NT2/D1 (cell line): Measurements from ENCODE around the gene CCNT1.
A peak's percentile ranks its signal among the peaks of the same experiment; 100 is the strongest.

Source experiments
- DNase-seq: peaks from one replicate; pipeline ENCODE4 v3.0.0-alpha.2; 2011; ENCODE audit warnings: low read depth, low spot score
- H3K27me3 ChIP-seq: 2 replicates; pipeline ENCODE4 v1.6.0; 2011; ENCODE audit warnings: mild to moderate bottlenecking; ENCODE audit not compliant: insufficient read length, insufficient read depth
- H3K36me3 ChIP-seq: 2 replicates; pipeline ENCODE4 v1.6.1; 2011; ENCODE audit warnings: mild to moderate bottlenecking, low read length, mixed read lengths; ENCODE audit not compliant: insufficient read depth, insufficient read length
- H3K4me1 ChIP-seq: 2 replicates; pipeline ENCODE4 v1.5.1; 2011; ENCODE audit not compliant: insufficient read depth, insufficient read length
- H3K4me3 ChIP-seq: 2 replicates; pipeline ENCODE4 v1.5.1; 2011; ENCODE audit warnings: low read depth; ENCODE audit not compliant: insufficient read length
- H3K9ac ChIP-seq: 2 replicates; pipeline ENCODE4 v1.6.0; 2011; ENCODE audit warnings: low read depth; ENCODE audit not compliant: insufficient read length
- H3K9me3 ChIP-seq: 2 replicates; pipeline ENCODE4 v1.5.1; 2011; ENCODE audit warnings: mild to moderate bottlenecking, low read length; ENCODE audit not compliant: insufficient read depth
- SUZ12 ChIP-seq: IDR thresholded peaks from 2 replicates; pipeline ENCODE4 v1.6.1; 2011; ENCODE audit not compliant: insufficient read length, insufficient read depth; ENCODE audit errors: extremely low read depth
- YY1 ChIP-seq: IDR thresholded peaks from 2 replicates; pipeline ENCODE4 v1.6.1; 2011; ENCODE audit not compliant: insufficient read length, insufficient read depth
- ZNF274 ChIP-seq: IDR thresholded peaks from 2 replicates; pipeline ENCODE4 v1.6.1; 2011; ENCODE audit warnings: mild to moderate bottlenecking, low read depth, low read length

CCNT1 gene

GRCh38 chr12:48716493-48717251 lies at the start of gene CCNT1:
Gene CCNT1, minus strand, starts transcription at chr12:48716707. Its CDS starts 32 bp downstream, at chr12:48716675.
- peak within 1 kb of the TSS; percentile 98 for H3K9ac ChIP-seq
- no peak for TF ChIP-seq YY1
- TF ChIP-seq SUZ12 = no peak
- TF ChIP-seq ZNF274 = no peak

GRCh38 chr12:48765753-48766162 lies 49.3 kb upstream of the CCNT1 start:
- H3K27me3 ChIP-seq = no peaks in the 10 kb centered on the region
- H3K4me3 ChIP-seq = no peak overlapping the region
- no peaks in the 10 kb centered on the region for H3K9me3 ChIP-seq
- TF ChIP-seq YY1 = no peak
- TF ChIP-seq SUZ12 = no peak
- TF ChIP-seq ZNF274 = no peak
- peaks cover 40% of the 10 kb centered on the region for H3K36me3 ChIP-seq
- H3K4me1 ChIP-seq = peaks cover 19% of the 10 kb centered on the region
- no peak for DNase-seq
- no peak overlapping the region for H3K9ac ChIP-seq

More at GRCh38 chr12:48716493-48717251, at the start of gene CCNT1:
- Histone ChIP-seq H3K4me3 (peak within 1 kb of the TSS; percentile 84), H3K27me3 (no peaks in the 10 kb centered on the region), H3K36me3 (peaks cover 37% of the 10 kb centered on the region), H3K4me1 (no peaks in the 10 kb centered on the region), H3K9me3 (peaks cover 43% of the 10 kb centered on the region)
- peak; percentile 99 for DNase-seq

GRCh38 chr12:48764521-48764920 lies 48.0 kb upstream of the CCNT1 start:
- no peak overlapping the region for H3K4me3 ChIP-seq
- no peaks in the 10 kb centered on the region for H3K27me3 ChIP-seq
- peaks cover 36% of the 10 kb centered on the region for H3K36me3 ChIP-seq
- TF ChIP-seq YY1 (no peak), SUZ12 (no peak), ZNF274 (no peak)
- no peaks in the 10 kb centered on the region for H3K9me3 ChIP-seq
- peaks cover 19% of the 10 kb centered on the region for H3K4me1 ChIP-seq
- DNase-seq = no peak
- no peak overlapping the region for H3K9ac ChIP-seq

- no peaks in the 10 kb centered on the region for H3K4me1 ChIP-seq
- TF ChIP-seq ZNF274 (no peak), YY1 (no peak), SUZ12 (no peak)
- no peak overlapping the region for H3K9ac ChIP-seq
- no peak overlapping the region for H3K4me3 ChIP-seq
- H3K36me3 ChIP-seq = no peaks in the 10 kb centered on the region
- H3K9me3 ChIP-seq = no peaks in the 10 kb centered on the region
- no peaks in the 10 kb centered on the region for H3K27me3 ChIP-seq
- no peak for DNase-seq
Observed at GRCh38 chr12:48758737-48759136, 42.2 kb upstream of the CCNT1 start.

DNA sequence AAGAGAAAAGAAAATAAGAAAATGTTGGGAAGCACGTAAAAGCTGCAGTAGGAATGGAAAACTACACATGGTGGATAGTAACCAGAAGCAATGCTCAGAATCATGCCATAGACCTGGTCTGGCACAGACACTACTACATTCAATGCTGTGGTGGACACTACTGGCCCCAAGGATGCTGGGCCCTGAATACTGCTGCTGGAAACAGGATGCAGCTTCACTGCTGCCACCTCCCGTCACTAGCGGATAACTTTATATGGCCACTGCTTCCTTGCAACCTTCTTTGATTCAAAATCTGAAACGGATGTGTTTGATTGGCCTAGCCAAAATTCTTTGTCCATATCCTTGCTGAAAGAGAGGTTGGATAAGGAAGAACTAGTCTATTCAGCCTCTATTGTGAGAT lies 41.7 kb upstream of the CCNT1 start:
- no peaks in the 10 kb centered on the region for H3K36me3 ChIP-seq
- peaks cover 1% of the 10 kb centered on the region for H3K4me1 ChIP-seq
- DNase-seq = no peak
- H3K4me3 ChIP-seq = no peak overlapping the region
- no peaks in the 10 kb centered on the region for H3K9me3 ChIP-seq
- no peaks in the 10 kb centered on the region for H3K27me3 ChIP-seq
- TF ChIP-seq ZNF274 (no peak), YY1 (no peak), SUZ12 (no peak)
- no peak overlapping the region for H3K9ac ChIP-seq

DNA sequence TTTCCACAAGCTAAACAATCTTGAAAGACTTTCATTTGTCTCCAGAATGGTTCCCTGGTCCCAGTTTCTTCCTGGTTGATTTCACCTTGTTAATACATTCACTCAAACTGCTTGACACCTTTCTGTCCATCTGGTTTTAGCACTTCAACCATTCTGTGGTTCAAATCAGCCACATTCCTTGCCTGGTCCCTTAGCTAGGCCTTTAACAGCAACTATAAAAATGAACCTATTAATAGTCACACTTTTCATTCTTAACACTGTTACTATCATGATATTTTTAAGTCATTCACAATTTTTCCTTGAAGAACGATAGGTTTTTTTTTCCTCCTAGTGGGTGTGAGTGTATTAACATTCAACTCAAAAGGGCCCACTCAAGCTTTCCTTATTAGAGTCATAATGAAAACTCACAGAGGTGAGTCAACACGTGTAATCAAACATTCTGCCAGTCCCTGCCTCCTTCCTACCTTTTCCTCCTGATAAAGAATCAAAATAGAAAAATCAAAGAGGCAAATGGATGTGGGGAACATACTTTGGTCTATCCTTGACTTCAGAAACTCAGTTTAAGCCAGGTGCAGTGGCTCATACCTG lies 34.4 kb upstream of the CCNT1 start:
- Histone ChIP-seq H3K9me3 (no peaks in the 10 kb centered on the region), H3K4me3 (no peak overlapping the region), H3K27me3 (no peaks in the 10 kb centered on the region), H3K36me3 (no peaks in the 10 kb centered on the region), H3K4me1 (peaks cover 4% of the 10 kb centered on the region), H3K9ac (no peak overlapping the region)
- no peak for DNase-seq
- TF ChIP-seq YY1 (no peak), SUZ12 (no peak), ZNF274 (no peak)

GRCh38 chr12:48750215-48750614 lies 33.7 kb upstream of the CCNT1 start:
- Histone ChIP-seq H3K9ac (no peak overlapping the region), H3K27me3 (no peaks in the 10 kb centered on the region), H3K9me3 (no peaks in the 10 kb centered on the region), H3K4me3 (no peak overlapping the region), H3K4me1 (peaks cover 4% of the 10 kb centered on the region), H3K36me3 (no peaks in the 10 kb centered on the region)
- DNase-seq = no peak
- no peak for TF ChIP-seq YY1
- TF ChIP-seq ZNF274 = no peak
- no peak for TF ChIP-seq SUZ12
